ENCODE results near the gene DRC7. TPM values are rescaled to one million over a fixed set of nuclear protein-coding genes. Genes with fewer than 3 reads are reported as not detected.
A peak's percentile ranks its signal among the peaks of the same experiment; 100 is the strongest.

The DRC7 gene
- polyA plus RNA-seq, 1 donor (not counting 4 experiments of a cell fraction or from before 2014, with no cell fraction given): not detected

DNA sequence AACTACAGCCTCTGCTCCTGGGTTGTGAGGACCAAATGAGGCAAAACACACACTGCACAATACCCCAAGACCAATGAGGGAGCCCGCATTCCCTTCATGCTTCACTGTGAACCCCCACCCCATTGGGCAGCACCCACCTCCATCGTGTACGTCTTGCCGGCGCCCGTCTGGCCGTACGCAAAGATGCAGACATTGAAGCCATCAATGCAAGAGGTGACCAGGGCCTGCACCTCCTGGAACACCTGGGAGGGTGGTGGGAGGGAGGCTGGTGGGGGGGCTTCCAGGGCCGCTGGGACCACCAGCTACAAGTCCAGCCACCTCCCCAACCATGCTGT lies 69.4 kb downstream of the DRC7 start:
- Histone ChIP-seq H3K27me3 (ENCODE audit: control insufficient read depth, extremely low read depth, insufficient read depth, low read length) (no peaks in the 10 kb centered on the region), H2AFZ (ENCODE audit: control insufficient read depth, low read length) (no peak overlapping the region), H4K20me1 (ENCODE audit: control insufficient read depth, extremely low read depth, insufficient read depth, low read length) (no peaks in the 10 kb centered on the region), H3K36me3 (ENCODE audit: control insufficient read depth in 2 of 2, extremely low read depth in 1 of 2, insufficient read depth in 2 of 2, low read length in 2 of 2) (peaks cover 18 to 51% of the 10 kb centered on the region in 2 experiments), H3K79me2 (ENCODE audit: control insufficient read depth, insufficient read depth, low read length) (no peaks in the 10 kb centered on the region), H3K9me1 (ENCODE audit: control insufficient read depth, extremely low read depth, insufficient read depth, low read length) (no peaks in the 10 kb centered on the region), H3K27ac (ENCODE audit: control insufficient read depth, insufficient read depth, low read length) (peak overlapping the region; percentile 92), H3K4me2 (ENCODE audit: control insufficient read depth, extremely low read depth, insufficient read depth, low read depth, low read length) (no peak overlapping the region), H3K9me3 (ENCODE audit: control insufficient read depth, low read depth, low read length) (no peaks in the 10 kb centered on the region), H3K4me1 (ENCODE audit: control insufficient read depth, extremely low read depth, insufficient read depth, low read length) (peaks cover 21% of the 10 kb centered on the region), H3K4me3 (ENCODE audit: control insufficient read depth in 2 of 3, extremely low read depth in 1 of 3, insufficient read depth in 2 of 3, low read depth in 1 of 3, low read length in 3 of 3) (no peak overlapping the region), H3K9ac (ENCODE audit: control insufficient read depth, extremely low read depth, insufficient read depth, low read length) (peak overlapping the region; percentile 19)
- FAIRE-seq: no peak
- TF ChIP-seq EZH2 (IDR thresholded peaks at IDR 0.05; ENCODE audit: low read length) (no peak), CTCF (optimal IDR thresholded peaks at IDR 0.05 in 1 of 3, IDR thresholded peaks at IDR 0.05 in 1 of 3, conservative IDR thresholded peaks at IDR 0.05 in 1 of 3; ENCODE audit: extremely low read depth in 1 of 3, insufficient read depth in 2 of 3, low read length in 3 of 3) (no peak)
- no peak for DNase-seq (ENCODE audit: low read depth, low spot score)
- dilution Hi-C loops (cut with MboI; ENCODE audit: extremely low pct_ligation_motif_present, low sequenced_read_pairs): no loop called here

GRCh38 chr16:57764341-57765159 lies 69.9 kb downstream of the DRC7 start:
- Histone ChIP-seq H3K27me3 (ENCODE audit: control insufficient read depth, extremely low read depth, insufficient read depth, low read length) (no peaks in the 10 kb centered on the region), H3K9me1 (ENCODE audit: control insufficient read depth, extremely low read depth, insufficient read depth, low read length) (no peaks in the 10 kb centered on the region), H3K79me2 (ENCODE audit: control insufficient read depth, insufficient read depth, low read length) (no peaks in the 10 kb centered on the region), H3K9me3 (ENCODE audit: control insufficient read depth, low read depth, low read length) (no peaks in the 10 kb centered on the region), H3K27ac (ENCODE audit: control insufficient read depth, insufficient read depth, low read length) (peak overlapping the region; percentile 92), H3K4me2 (ENCODE audit: control insufficient read depth, extremely low read depth, insufficient read depth, low read depth, low read length) (peak overlapping the region; percentile 67), H3K4me3 (ENCODE audit: control insufficient read depth in 2 of 3, extremely low read depth in 1 of 3, insufficient read depth in 2 of 3, low read depth in 1 of 3, low read length in 3 of 3) (no peak overlapping the region), H2AFZ (ENCODE audit: control insufficient read depth, low read length) (peak overlapping the region; percentile 49), H3K36me3 (ENCODE audit: control insufficient read depth in 2 of 2, extremely low read depth in 1 of 2, insufficient read depth in 2 of 2, low read length in 2 of 2) (peaks cover 19 to 48% of the 10 kb centered on the region in 2 experiments), H3K9ac (ENCODE audit: control insufficient read depth, extremely low read depth, insufficient read depth, low read length) (peak overlapping the region; percentile 75), H4K20me1 (ENCODE audit: control insufficient read depth, extremely low read depth, insufficient read depth, low read length) (no peaks in the 10 kb centered on the region), H3K4me1 (ENCODE audit: control insufficient read depth, extremely low read depth, insufficient read depth, low read length) (peaks cover 18% of the 10 kb centered on the region)
- FAIRE-seq (peak; percentile 94), DNase-seq (ENCODE audit: low read depth, low spot score) (peak; percentile 93)
- TF ChIP-seq EZH2 (IDR thresholded peaks at IDR 0.05; ENCODE audit: low read length) (no peak), CTCF (optimal IDR thresholded peaks at IDR 0.05 in 1 of 3, IDR thresholded peaks at IDR 0.05 in 1 of 3, conservative IDR thresholded peaks at IDR 0.05 in 1 of 3; ENCODE audit: extremely low read depth in 1 of 3, insufficient read depth in 2 of 3, low read length in 3 of 3) (no peak)
- dilution Hi-C loops (cut with MboI; ENCODE audit: extremely low pct_ligation_motif_present, low sequenced_read_pairs): no loop called here

Data from keratinocyte (primary cell).